Neural progenitor cell (in vitro differentiated cells): Measurements from ENCODE around the gene ARHGEF38.

Source experiments
- CTCF ChIP-seq: fragments of 200-600 bp; sonication (generic); IDR thresholded peaks from 2 replicates; pipeline ENCODE4 v1.5.1; 2017; ENCODE audit warnings: antibody characterized with exemption, mild to moderate bottlenecking
- EZH2 ChIP-seq: fragments of 200-600 bp; sonication (generic); IDR thresholded peaks from 2 replicates; pipeline ENCODE4 v1.6.1; 2017; ENCODE audit warnings: antibody characterized with exemption, mild to moderate bottlenecking, moderate library complexity

DNA sequence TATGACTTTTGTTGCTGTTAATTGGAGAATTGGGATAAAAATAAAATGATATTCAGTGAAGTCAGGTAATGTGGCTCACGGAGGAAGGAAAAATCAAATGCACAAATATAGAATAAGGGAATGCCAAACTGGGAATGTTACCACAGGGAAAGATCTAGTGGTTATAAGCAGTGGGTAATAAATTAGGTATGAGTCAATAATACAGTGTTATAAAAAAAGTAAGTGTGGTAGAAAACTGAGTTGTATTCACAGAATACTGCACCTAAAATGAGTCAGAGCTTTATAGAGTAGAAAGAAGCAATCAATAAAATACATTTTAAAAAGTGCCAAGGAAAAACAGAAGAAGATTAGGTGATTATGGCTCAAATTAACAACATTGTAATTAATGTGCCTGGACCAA, 121.6 kb downstream of the ARHGEF38 start:
- no peak for TF ChIP-seq CTCF
- no peak for TF ChIP-seq EZH2
